HG03280 (cell line): ENCODE results near the gene DENND2C.

Experiments
- ATAC-seq: cut with Tn5 transposase; IDR thresholded peaks from one replicate; pipeline ENCODE4 v1.9.1; 2021; ENCODE audit warnings: mild to moderate bottlenecking, moderate library complexity; ENCODE audit not compliant: unreplicated experiment

Gene DENND2C, protein sequence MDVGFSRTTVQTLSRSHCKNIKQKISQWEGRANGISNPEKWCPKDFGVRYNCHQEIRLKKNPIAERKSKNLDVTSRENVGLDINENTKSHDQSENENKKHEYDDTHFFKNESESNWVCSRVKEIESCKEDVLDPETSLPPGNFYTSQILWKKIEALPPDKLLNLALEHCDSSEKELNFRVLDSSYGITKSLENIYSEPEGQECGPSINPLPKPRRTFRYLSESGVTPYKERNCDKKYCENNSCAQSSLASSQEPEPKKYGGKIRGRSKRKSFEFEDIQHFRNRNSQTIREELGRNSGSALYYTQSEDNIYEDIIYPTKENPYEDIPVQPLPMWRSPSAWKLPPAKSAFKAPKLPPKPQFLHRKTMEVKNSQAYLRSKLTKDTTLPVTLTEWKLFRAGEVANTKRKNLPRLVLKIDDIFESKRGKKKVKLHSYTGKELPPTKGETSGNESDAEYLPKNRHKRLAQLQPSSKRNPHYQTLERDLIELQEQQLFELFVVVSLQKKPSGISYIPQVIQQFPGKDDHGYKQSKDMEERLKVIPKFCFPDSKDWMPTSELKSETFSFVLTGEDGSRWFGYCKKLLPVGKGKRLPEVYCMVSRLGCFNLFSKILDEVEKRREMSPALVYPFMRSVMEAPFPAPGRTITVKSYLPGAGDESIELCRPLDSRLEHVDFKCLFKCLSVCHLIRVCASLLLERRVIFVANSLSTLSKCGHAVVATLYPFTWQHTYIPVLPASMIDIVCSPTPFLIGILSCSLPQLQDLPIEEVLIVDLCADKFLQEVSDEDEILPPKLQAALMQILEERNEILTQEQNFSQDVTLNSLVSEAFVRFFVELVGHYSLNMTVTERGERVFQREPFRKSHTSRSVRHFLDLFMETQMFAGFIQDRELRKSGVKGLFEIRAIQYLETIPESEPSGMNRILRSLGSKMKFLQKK

DNA sequence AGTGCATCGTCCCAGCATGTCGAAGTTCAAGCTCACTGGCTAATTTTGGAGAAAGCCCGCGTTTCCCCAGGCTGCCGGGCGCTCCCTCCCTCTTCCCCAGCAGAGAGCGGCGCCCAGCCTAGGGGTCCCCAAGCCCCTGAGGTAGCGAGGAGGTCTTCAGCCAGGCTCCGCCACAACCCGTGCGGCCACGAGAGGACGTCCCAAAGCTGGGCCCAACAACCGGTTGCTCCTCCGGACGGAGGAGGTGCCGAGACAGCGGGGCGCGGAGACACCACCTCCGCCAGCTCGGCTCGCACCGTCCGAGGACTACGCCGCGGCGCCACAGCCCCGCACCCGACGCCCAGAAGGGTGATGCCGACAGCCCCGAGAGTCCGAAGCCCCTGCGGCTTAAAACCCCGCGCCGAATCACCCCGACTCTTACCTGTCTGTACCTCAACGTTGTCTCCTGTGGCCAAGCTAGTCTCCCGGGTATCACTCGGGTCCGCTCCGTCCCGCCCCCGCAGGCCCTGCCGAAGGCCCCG lies at the start of gene DENND2C:
TSS of gene DENND2C (minus strand) at position 488 of the 521 bp plus-strand sequence. CDS start 44,065 bp downstream, outside the sequence.
- ATAC-seq, result peak; percentile 54

DNA sequence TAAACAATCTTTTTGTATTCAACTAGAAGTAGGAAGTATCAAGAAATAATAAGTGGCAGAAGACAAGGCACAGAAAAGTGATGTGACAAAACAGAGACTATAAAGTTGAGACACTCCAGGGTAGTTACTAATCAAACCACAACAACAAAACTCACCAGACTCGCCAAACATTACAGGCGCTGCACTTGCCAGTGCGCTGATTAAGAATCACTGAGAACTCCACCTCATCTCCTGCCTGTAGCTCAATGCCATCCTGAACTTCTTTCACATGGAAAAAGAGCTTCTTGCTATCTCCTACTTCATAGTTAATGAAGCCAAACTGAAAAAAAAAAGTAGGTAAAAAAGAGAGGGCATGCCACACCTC lies 49.6 kb upstream of the DENND2C start:
- ATAC-seq, result no peak

DNA sequence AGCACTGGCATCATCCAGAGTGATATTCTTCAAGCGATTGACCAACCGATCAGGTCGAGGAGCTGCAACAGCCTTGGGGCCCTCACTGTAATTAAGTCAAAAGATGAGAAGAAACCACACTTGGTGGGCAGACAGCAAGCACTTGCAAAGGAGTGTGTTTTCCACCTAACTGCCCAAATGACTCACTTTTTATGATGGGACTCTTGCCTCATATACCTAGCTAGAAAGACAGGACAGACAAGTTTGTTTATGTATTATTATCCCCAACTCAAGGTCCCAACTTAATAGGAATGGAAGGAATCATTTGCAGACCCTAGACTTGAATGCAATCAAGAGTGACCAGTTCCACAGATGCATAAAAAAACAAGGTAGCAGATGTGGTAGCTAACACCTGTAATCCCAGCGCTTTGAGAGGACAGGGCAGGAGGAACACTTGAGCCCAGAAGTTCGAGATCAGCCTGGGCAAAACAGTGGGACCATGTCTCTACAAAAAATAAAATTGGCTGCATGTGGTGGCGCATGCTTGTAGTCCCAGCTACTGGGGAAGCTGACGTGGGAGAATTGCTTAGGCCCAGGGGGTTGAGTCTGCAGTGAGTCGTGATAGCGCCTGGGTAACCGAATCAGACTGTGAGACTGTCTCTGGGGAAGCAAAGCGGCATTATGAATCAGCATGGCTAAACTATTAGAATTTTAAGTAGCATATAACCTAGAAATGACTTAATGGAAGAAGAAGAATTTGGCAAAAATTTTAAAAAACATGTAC lies 49.0 kb upstream of the DENND2C start:
- ATAC-seq, result no peak

DNA sequence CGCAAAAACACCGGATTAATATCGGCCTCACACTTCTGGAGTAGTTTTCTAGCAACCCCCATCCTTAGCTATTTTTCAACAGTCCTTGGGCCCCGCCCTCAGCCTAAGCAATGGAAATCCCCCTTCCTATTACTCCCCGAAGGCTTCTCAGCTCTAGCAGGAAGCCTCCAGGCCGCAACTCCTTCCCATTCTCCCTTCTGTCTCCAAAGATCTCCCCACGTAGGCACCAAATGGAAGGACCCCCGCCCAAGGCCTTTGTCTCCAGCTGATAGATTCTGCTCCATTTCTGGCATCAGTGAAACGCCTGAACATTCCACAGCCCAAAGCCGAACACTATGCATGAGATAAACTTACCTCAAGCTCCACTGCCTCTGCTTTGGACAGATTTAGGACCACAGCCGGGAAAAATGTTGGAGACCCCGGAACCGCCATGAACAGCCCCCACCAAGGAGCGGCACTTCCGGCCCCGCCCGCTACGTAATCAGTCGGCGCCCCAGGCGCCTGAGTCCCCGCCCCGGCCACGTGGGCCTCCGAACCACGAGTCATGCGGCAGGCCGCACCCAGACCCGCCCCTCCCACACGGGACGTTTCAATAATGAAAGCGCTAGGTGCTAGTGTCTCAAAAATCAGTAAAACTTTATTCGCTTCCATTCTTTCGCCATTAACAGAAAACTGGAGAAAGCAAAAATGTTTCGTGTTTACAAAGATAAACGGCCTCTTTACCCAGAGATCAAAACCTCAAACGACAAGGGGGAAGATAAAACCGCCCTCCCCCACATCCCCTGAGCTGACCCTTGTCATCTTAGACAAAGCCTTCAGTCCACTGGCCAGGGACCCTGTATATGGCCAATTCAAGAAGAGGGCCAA lies 46.7 kb upstream of the DENND2C start, which contains the start of gene NRAS:
TSS of gene NRAS (minus strand) at position 468 of the 867 bp plus-strand sequence. CDS start 611 bp downstream, outside the sequence.
- peak; percentile 97 for ATAC-seq

DNA sequence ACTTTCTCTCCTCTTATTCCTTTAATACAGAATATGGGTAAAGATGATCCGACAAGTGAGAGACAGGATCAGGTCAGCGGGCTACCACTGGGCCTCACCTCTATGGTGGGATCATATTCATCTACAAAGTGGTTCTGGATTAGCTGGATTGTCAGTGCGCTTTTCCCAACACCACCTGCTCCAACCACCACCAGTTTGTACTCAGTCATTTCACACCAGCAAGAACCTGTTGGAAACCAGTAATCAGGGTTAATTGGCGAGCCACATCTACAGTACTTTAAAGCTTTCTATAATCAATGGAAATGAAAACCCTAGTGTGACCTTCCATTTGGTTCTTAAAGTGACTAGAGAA lies 46.1 kb upstream of the DENND2C start:
- ATAC-seq, result peak; percentile 4

DNA sequence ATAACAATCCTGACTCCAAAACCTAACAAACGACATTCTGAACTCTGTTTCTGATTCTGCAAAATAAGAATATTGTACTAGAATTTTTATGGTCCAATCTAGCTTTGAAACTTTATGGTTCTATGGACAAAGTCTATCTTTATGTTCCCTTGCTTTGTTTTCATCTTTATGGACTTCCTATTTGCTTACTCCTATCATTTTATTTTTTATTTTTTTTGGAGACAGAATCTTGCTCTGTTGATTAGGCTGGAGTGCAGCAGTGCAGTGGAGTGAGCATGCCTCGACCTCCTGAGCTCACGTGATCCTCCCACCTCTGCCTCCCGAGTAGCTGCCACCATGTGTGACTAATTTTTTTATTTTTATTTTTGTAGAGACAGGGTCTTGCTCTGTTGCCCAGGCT lies 43.1 kb upstream of the DENND2C start:
- ATAC-seq, result no peak

DNA sequence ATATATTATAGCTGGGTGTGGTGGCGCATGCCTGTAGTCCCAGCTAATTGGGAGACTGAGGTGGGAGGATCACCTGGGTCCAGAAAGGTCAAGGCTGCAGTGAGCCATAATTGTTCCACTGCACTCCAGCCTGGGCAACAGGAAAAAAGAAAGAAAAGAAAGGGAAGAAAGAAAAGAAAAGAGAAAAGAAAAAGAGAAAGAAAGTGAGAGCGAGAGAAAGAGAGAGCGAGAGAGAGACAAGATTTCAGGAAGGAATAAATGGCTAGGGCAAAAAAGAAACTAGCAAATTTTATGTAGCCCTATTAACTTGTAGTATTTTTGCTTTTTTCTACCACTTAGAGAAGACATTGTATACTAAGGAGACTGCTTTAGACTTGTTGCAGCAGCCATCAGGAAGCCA lies 40.5 kb upstream of the DENND2C start:
- ATAC-seq, result no peak

DNA sequence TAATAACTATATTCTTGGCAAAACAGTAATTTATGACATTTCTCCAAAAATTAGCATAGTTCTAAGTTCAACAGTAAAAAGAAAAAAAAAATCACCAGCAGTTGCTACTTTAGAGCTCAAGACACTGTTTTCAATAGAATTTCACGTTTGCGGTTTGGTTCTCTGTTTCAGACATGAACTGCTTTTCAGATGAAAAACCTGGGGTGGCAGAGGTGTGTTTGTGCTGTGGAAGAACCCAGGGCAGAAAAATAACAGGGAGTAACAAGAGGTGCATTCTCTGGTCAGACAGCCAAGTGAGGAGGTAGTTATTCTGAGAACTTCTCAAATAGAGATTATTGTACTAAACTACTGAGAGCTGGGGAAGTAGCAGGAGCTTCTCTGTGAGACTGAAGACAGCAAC lies 37.8 kb upstream of the DENND2C start:
- ATAC-seq, result no peak

DNA sequence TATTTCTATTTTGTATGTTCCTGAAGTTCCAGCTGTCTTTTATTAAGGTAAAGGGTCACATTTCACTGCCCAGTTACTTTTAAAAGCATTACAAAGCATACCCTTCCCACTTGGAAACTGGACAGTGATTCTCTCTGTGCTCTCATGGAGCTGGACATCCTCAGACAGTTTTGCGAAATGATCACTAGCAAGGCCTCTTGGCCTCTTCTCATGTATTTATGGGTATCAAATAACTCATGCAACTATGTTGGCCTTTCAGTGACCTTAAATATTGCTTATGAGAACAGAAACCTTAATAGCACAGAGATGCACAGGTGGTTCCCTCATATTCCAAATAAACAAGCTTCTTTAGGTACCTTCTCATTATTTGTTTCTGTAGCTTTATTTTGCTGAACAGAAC lies 33.4 kb upstream of the DENND2C start:
- ATAC-seq, result peak; percentile 50

DNA sequence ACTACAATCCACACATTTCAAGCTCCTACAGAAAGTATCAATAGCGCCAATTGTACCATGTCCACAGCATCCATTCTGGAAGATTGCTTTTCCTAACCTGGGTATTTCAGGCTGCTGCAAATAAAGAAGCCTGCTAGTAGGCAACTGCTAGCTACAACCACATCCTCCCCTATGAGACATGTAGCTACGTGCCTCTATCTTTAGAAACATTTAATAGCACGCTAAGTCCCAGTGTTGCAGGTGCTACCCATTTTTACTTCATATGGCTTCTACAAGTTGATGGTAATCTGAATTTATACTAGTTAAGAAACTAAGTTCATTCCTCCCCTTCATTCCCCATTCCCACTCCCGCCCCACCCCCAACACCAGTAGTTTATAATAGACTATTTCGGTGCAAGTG lies 32.9 kb upstream of the DENND2C start:
- peak; percentile 57 for ATAC-seq

DNA sequence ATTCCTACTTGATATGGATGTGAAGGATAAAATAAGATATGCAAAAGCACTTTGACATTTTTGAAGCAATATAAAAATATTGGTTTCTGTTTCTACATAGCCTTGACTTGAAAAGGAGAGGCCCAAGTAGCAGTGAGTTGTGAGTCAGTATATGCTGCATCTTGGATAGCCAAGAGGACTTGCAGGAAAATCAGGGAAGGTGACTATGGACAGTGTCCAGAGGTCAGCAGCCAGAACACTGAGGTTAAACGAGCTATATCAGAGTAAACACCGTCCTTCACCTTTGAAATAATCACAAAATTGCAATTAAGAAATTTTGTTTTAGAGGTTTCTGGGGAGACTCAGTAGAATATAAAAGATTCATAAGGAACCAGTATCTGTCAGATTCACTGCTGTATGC lies 32.1 kb upstream of the DENND2C start:
- no peak for ATAC-seq

DNA sequence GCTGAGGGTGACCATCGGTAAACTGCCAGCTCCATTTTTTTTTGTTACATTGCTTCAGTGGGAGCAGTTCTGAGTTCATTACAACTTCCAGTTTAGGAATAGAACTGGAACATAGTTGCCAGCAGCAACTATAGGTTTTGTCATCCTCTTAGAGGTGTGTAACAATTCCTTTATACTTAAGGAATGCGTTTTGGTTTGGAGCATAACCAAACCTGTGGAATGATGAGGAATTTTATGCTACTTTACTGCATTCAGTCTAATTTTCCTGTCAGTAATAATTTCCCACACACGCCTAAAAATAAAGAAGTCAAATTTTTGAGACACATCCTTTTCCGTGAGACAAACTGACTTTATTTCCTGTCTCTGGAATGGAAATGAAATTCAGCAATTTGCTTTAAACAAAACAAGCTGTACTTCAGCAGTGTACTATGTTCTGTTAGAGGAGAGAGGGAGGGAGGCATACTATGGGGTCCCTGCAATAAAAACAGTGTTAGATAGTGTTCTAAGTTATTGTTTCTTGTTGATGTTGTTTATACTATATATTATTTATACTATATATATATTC lies 30.3 kb upstream of the DENND2C start:
- ATAC-seq, result no peak

DNA sequence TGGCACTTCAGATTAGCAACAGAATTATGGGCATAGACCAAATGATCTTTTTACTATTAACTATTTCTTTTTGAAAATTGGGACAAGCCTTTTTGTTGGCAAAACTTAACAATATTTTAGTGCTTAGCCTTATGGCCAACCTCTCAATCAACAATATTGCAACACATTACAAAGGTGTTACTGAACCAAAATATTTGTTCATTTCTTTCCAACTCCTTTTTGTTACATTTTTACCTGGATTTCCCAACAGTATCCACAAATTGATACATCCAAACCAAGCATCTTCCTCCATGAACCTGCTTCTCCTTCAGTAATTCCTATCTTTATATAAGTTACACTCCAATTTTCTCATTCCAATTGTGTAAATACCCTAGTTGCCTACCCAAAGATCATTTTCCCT lies 27.0 kb upstream of the DENND2C start:
- ATAC-seq, result no peak

DNA sequence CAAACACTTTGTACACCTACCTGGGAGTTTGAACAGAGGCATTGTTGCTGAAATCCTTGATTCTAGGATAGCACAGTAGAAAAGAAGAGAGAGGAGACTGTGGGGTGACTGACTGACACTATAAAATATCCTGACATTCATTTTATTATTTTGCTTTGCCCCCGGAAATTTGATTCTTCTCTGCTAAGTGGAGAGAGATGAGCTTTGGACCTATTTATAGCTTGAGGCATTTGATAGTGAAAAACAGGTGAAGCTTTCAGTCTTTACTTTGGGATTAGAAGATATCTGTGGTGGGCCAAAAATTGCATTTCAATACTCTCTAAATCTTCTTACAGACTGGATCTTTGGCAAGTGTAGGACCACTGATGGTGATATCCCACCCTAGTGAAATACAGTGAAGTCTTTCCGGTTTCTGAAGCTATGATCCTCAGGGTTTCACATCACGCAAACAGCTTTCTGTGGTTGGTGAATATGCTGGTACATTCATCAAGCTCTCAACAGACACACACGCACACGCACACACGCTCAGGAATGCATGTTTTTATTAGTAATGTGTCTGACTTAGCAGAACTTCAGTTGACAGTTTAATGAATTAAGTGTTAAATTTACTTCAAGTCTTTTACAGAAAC lies 25.7 kb upstream of the DENND2C start, which contains the start of gene AMPD1:
TSS of gene AMPD1 (minus strand) at position 117 of the 629 bp plus-strand sequence. CDS start at position 42, 75 bp downstream.
- no peak for ATAC-seq

DNA sequence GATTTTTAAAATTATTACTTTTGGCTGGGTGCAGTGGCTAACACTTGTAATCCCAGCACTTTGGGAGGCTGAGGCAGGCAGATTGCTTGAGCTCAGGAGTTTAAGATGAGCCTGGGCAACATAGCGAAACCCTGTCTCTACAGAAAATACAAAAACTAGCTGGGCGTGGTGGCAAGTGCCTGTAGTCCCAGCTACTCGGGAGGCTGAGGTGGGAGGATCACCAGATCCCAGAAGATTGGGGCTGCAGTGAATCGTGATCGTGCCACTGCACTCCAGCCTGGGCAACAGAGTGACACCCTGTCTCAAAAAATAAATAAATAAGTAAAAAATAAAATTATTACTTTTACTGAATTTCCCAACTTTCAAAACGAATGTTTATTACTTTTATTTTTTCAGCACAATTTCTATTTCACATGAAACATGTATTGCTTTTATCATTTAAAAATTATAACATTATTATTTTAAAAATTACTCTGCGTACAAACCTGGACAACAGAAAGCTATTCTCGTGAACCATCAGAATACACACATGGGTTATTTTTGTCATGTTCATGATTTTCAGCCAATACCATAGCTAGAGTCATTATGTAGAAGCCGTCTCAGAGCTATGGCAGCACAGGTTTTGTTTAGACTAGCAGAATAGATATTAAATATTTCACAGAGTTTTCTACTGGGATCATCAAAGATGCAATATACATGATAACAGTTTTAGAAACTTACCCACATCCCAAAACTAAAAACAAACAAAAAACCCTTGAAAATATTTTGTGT lies 24.9 kb upstream of the DENND2C start:
- no peak for ATAC-seq

DNA sequence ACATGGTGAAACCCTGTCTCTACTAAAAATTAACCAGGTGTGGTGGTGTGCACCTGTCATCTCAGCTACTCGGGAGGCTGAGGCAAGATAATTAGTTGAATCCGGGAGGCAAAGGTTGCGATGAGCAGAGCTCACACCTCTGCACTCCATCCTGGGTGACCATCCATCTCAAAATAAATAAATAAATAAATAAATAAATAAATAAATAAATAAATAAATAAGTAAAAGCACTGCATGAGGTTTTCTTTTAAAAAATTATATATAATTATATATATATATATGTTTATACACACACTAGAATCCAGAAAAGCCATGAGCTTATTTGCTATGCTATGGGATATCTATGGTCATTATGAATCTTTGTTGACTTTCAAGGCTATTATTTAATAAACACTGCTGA lies 23.1 kb upstream of the DENND2C start:
- ATAC-seq, result no peak

DNA sequence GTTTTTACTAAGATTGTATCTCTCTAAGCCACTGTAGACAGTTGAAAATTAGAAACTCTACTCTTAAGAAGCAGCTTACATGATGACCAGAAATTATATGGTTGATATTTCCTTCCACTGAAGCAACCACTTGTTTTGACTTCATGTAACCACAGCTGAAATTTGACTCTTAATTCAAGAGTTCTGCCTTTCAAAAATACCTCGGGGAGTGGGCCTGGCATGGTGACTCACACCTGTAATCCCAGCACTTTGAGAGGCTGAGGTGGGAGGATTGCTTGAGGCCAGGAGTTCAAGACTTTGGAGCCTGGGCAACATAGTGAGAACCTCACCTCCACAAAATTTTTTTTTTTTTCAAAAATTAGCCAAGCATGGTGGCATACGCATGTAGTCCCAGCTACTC lies 21.2 kb upstream of the DENND2C start:
- no peak for ATAC-seq

DNA sequence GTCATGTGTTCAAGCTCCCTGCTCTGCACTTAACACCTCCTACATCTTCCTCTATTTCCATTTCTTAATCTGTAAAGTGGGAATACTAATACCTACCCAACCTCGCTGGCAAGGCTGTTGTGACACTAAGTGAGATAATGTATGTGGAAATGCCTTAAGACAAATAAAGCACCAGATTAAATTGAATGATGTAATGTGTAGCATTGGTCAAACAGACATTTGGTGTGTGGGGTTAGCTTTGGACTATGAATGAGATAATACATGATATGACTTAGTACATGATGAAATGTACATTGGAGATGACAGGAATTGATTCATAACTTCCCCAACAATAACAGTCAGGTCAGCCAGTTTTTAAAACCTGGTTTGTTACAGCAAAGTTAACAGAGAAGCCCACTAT lies 20.3 kb upstream of the DENND2C start:
- no peak for ATAC-seq
